ENCODE measurements around the gene NOP16. TPM values are rescaled to one million over a fixed set of nuclear protein-coding genes. Genes with fewer than 3 reads are reported as not detected.

The NOP16 gene
- total RNA-seq (22.9 and 25.6 TPM in 2 replicates), polyA plus RNA-seq (64.0 and 82.3 TPM in 2 replicates)

- Histone ChIP-seq H3K4me2 (peak within 1 kb of the TSS; percentile 84), H3K27ac (peak within 1 kb of the TSS; percentile 94), H3K4me1 (ENCODE audit: insufficient read depth) (peaks cover 14% of the 10 kb centered on the region), H3K27me3 (no peaks in the 10 kb centered on the region), H3K79me2 (peaks cover 38% of the 10 kb centered on the region), H3K9me3 (ENCODE audit: low read depth) (no peaks in the 10 kb centered on the region), H4K20me1 (ENCODE audit: insufficient read depth, poor library complexity, severe bottlenecking) (no peaks in the 10 kb centered on the region), H2AFZ (peak within 1 kb of the TSS; percentile 56), H3K36me3 (replicated peaks; ENCODE audit: insufficient read depth, low read depth) (no peaks in the 10 kb centered on the region), H3K4me3 (peak within 1 kb of the TSS; percentile 52), H3K9me2 (replicated peaks; ENCODE audit: insufficient read depth) (no peaks in the 10 kb centered on the region)
- DNase-seq (ENCODE audit: low spot score), result peak; percentile 100
- WGBS (ENCODE audit: low lambda C conversion rate, missing lambda C conversion rate), result under 1% methylated on average over 45 of the region's 47 CpGs
- no peak for TF ChIP-seq CTCF (IDR thresholded peaks at IDR 0.05; ENCODE audit: poor library complexity)
- TF ChIP-seq EZH2 (IDR thresholded peaks at IDR 0.05; ENCODE audit: borderline replicate concordance), result no peak
- no peak for TF ChIP-seq EZH2phosphoT487 (IDR thresholded peaks at IDR 0.05; ENCODE audit: low read depth, severe bottlenecking, unreplicated experiment)
Measured at GRCh38 chr5:176388444-176389134, at the start of gene NOP16, which contains the start of gene HIGD2A. NOP16 (minus strand) TSS chr5:176388598; CDS start chr5:176388539, 59 bp downstream. HIGD2A (plus strand) TSS chr5:176388751; CDS start chr5:176388820, 69 bp downstream.

- H3K4me2 ChIP-seq, result no peak overlapping the region
Measured at GRCh38 chr5:176436656-176437055, 48.3 kb upstream of the NOP16 start.

GRCh38 chr5:176432707-176433106, 44.3 kb upstream of the NOP16 start:
- no peak for DNase-seq (ENCODE audit: low spot score)
- H3K27me3 ChIP-seq, result no peaks in the 10 kb centered on the region
- H3K79me2 ChIP-seq, result no peaks in the 10 kb centered on the region
- H3K4me3 ChIP-seq, result no peak overlapping the region
- H3K9me2 ChIP-seq (replicated peaks; ENCODE audit: insufficient read depth), result no peaks in the 10 kb centered on the region
- no peak for TF ChIP-seq EZH2phosphoT487 (IDR thresholded peaks at IDR 0.05; ENCODE audit: low read depth, severe bottlenecking, unreplicated experiment)
- no peak for TF ChIP-seq CTCF (IDR thresholded peaks at IDR 0.05; ENCODE audit: poor library complexity)
- TF ChIP-seq EZH2 (IDR thresholded peaks at IDR 0.05; ENCODE audit: borderline replicate concordance), result no peak
- H3K27ac ChIP-seq, result no peak overlapping the region
- H3K36me3 ChIP-seq (replicated peaks; ENCODE audit: insufficient read depth, low read depth), result no peaks in the 10 kb centered on the region
- H4K20me1 ChIP-seq (ENCODE audit: insufficient read depth, poor library complexity, severe bottlenecking), result no peaks in the 10 kb centered on the region
- 98% methylated on average over 5 of the region's 5 CpGs for WGBS (ENCODE audit: low lambda C conversion rate, missing lambda C conversion rate)
- H2AFZ ChIP-seq, result no peak overlapping the region
- no peak overlapping the region for H3K4me2 ChIP-seq
- H3K4me1 ChIP-seq (ENCODE audit: insufficient read depth), result no peaks in the 10 kb centered on the region
- no peaks in the 10 kb centered on the region for H3K9me3 ChIP-seq (ENCODE audit: low read depth)

More at GRCh38 chr5:176436656-176437055, 48.3 kb upstream of the NOP16 start:
- Histone ChIP-seq H3K27me3 (no peaks in the 10 kb centered on the region), H4K20me1 (ENCODE audit: insufficient read depth, poor library complexity, severe bottlenecking) (no peaks in the 10 kb centered on the region), H3K9me3 (ENCODE audit: low read depth) (no peaks in the 10 kb centered on the region), H3K27ac (no peak overlapping the region), H3K79me2 (no peaks in the 10 kb centered on the region), H2AFZ (no peak overlapping the region), H3K4me1 (ENCODE audit: insufficient read depth) (no peaks in the 10 kb centered on the region), H3K36me3 (replicated peaks; ENCODE audit: insufficient read depth, low read depth) (no peaks in the 10 kb centered on the region), H3K4me3 (no peak overlapping the region), H3K9me2 (replicated peaks; ENCODE audit: insufficient read depth) (no peaks in the 10 kb centered on the region)
- no peak for DNase-seq (ENCODE audit: low spot score)
- 68% methylated on average over 5 of the region's 5 CpGs for WGBS (ENCODE audit: low lambda C conversion rate, missing lambda C conversion rate)
- no peak for TF ChIP-seq CTCF (IDR thresholded peaks at IDR 0.05; ENCODE audit: poor library complexity)
- TF ChIP-seq EZH2phosphoT487 (IDR thresholded peaks at IDR 0.05; ENCODE audit: low read depth, severe bottlenecking, unreplicated experiment), result no peak
- no peak for TF ChIP-seq EZH2 (IDR thresholded peaks at IDR 0.05; ENCODE audit: borderline replicate concordance)
